GM23338 (cell line): Measurements from ENCODE around the gene TMEM245. TPM values are rescaled to one million over a fixed set of nuclear protein-coding genes. Genes with fewer than 3 reads are reported as not detected.

ENCODE experiments used
- ATAC-seq: fragments of 200-7000 bp; cut with Tn5 transposase; 3 replicates; pipeline ENCODE4 v1.9.1; 2020
- DNase-seq: peaks from one replicate; pipeline ENCODE4 v3.0.0-alpha.2; 2015; ENCODE audit warnings: low spot score
- H2AFZ ChIP-seq: fragments of 200-600 bp; sonication (generic); 2 replicates; pipeline ENCODE4 v1.8.0; 2016; ENCODE audit warnings: antibody characterized with exemption, mild to moderate bottlenecking, moderate library complexity
- H3F3A ChIP-seq: fragments of 200-600 bp; sonication (generic); replicated peaks from 2 replicates; pipeline ENCODE4 v1.8.0; 2017; ENCODE audit warnings: antibody characterized with exemption, mixed run types, low read depth
- H3K27ac ChIP-seq: fragments of 200-600 bp; sonication (generic); 2 replicates; pipeline ENCODE4 v1.6.1; 2016; ENCODE audit warnings: low read depth
- H3K27me3 ChIP-seq: fragments of 200-600 bp; sonication (generic); 2 replicates; pipeline ENCODE4 v1.8.0; 2016; ENCODE audit warnings: mild to moderate bottlenecking, mixed run types, moderate library complexity; ENCODE audit not compliant: insufficient read depth
- H3K36me3 ChIP-seq: fragments of 200-600 bp; sonication (generic); 2 replicates; pipeline ENCODE4 v1.8.0; 2016; ENCODE audit warnings: mild to moderate bottlenecking; ENCODE audit not compliant: insufficient read depth
- H3K4me1 ChIP-seq: fragments of 200-600 bp; sonication (generic); 2 replicates; pipeline ENCODE4 v1.8.0; 2016; ENCODE audit warnings: mild to moderate bottlenecking, moderate library complexity; ENCODE audit not compliant: insufficient read depth
- H3K4me2 ChIP-seq: fragments of 200-600 bp; sonication (generic); 2 replicates; pipeline ENCODE4 v1.7.1; 2017; ENCODE audit warnings: mixed run types
- H3K4me3 ChIP-seq: fragments of 200-600 bp; sonication (generic); 2 replicates; pipeline ENCODE4 v1.6.1; 2016; ENCODE audit warnings: mixed run types
- H3K79me2 ChIP-seq: fragments of 200-600 bp; sonication (generic); replicated peaks from 2 replicates; pipeline ENCODE4 v1.8.0; 2017; ENCODE audit warnings: mild to moderate bottlenecking; ENCODE audit not compliant: insufficient read depth
- H3K9me2 ChIP-seq: fragments of 200-600 bp; sonication (generic); 2 replicates; pipeline ENCODE4 v1.8.0; 2017; ENCODE audit not compliant: insufficient read depth
- H4K20me1 ChIP-seq: fragments of 200-600 bp; sonication (generic); replicated peaks from 2 replicates; pipeline ENCODE4 v1.8.0; 2017; ENCODE audit warnings: mild to moderate bottlenecking; ENCODE audit not compliant: insufficient read depth
- H3K27ac Mint-ChIP-seq: 2 replicates; pipeline ENCODE4 v1.8.0; 2020; ENCODE audit warnings: inconsistent platforms, mild to moderate bottlenecking, moderate library complexity, mixed read lengths
- H3K27me3 Mint-ChIP-seq: 3 replicates; pipeline ENCODE4 v1.8.0; 2022; ENCODE audit warnings: low read depth, mild to moderate bottlenecking, moderate library complexity, mixed read lengths, inconsistent platforms; ENCODE audit not compliant: insufficient read depth, poor library complexity
- H3K36me3 Mint-ChIP-seq: 3 replicates; pipeline ENCODE4 v1.8.0; 2021; ENCODE audit warnings: low read depth, mild to moderate bottlenecking, inconsistent platforms, moderate library complexity, mixed read lengths
- H3K4me1 Mint-ChIP-seq: 3 replicates; pipeline ENCODE4 v1.8.0; 2020; ENCODE audit warnings: mild to moderate bottlenecking, inconsistent platforms, mixed read lengths
- H3K4me3 Mint-ChIP-seq: 3 replicates; pipeline ENCODE4 v1.8.0; 2021; ENCODE audit warnings: moderate library complexity, mild to moderate bottlenecking, inconsistent platforms, mixed read lengths
- H3K9me3 Mint-ChIP-seq: 3 replicates; pipeline ENCODE4 v1.8.0; 2020; ENCODE audit warnings: moderate library complexity, mild to moderate bottlenecking, inconsistent platforms, mixed read lengths
- CREB1 ChIP-seq: fragments of 250-450 bp; sonication (Bioruptor Pico); IDR thresholded peaks from 2 replicates; pipeline ENCODE4 v1.5.0; 2020; ENCODE audit warnings: low read depth, mild to moderate bottlenecking, moderate library complexity
- ETS1 ChIP-seq: IDR thresholded peaks from 2 replicates; pipeline ENCODE4 v1.6.1; 2016; ENCODE audit warnings: antibody characterized with exemption
- EZH2 ChIP-seq: fragments of 200-600 bp; sonication (generic); IDR thresholded peaks from one replicate; pipeline ENCODE4 v1.8.0; 2017; ENCODE audit warnings: antibody characterized with exemption, mild to moderate bottlenecking, low read depth; ENCODE audit not compliant: unreplicated experiment
- EZH2phosphoT487 ChIP-seq: fragments of 200-600 bp; sonication (generic); IDR thresholded peaks from one replicate; pipeline ENCODE4 v1.8.1; 2018; ENCODE audit warnings: antibody characterized with exemption; ENCODE audit not compliant: unreplicated experiment
- JUNB ChIP-seq: IDR thresholded peaks from one replicate; pipeline ENCODE4 v1.6.1; 2016; ENCODE audit warnings: antibody characterized with exemption; ENCODE audit not compliant: unreplicated experiment
- NANOG ChIP-seq: IDR thresholded peaks from 2 replicates; pipeline ENCODE4 v1.6.1; 2016; ENCODE audit warnings: antibody characterized with exemption, borderline replicate concordance
- POLR2AphosphoS5 ChIP-seq: IDR thresholded peaks from 2 replicates; pipeline ENCODE4 v1.6.1; 2016; ENCODE audit warnings: antibody characterized with exemption, low read depth
- STAT1 ChIP-seq: IDR thresholded peaks from one replicate; pipeline ENCODE4 v1.6.1; 2016; ENCODE audit warnings: antibody characterized with exemption; ENCODE audit not compliant: unreplicated experiment
- ZNF114 ChIP-seq: fragments of 250-450 bp; sonication (Bioruptor Pico); IDR thresholded peaks from 2 replicates; pipeline ENCODE4 v1.5.0; 2020; ENCODE audit warnings: mild to moderate bottlenecking, moderate library complexity
- ZNF331 ChIP-seq: fragments of 250-450 bp; sonication (Bioruptor Pico); IDR thresholded peaks from 2 replicates; pipeline ENCODE4 v1.5.0; 2020; ENCODE audit warnings: low read depth, mild to moderate bottlenecking, moderate library complexity
- ZNF462 ChIP-seq: fragments of 250-450 bp; sonication (Bioruptor Pico); IDR thresholded peaks from 2 replicates; pipeline ENCODE4 v1.5.0; 2020; ENCODE audit warnings: mild to moderate bottlenecking, moderate library complexity
- polyA plus RNA-seq: library from polyadenylated mRNA; unstranded; fragments of >200 nt; fragmentation: Nextera tagmentation; extraction: Ambion mirVana; gene quantifications from 2 replicates; pipeline ENCODE4 v1.2.1, GENCODE V29; 2016
- total RNA-seq: library from RNA; depleted of rRNA; stranded (reverse); fragments of >200 nt; shearing (Covaris generic); gene quantifications from 2 replicates; pipeline ENCODE4 v1.2.3, GENCODE V29; 2014
- TF ChIP-seq, protein P1 (sequence below), 2 experiments: fragments of 200-600 bp in 1 of 2; sonication (generic) in 1 of 2; conservative IDR thresholded peaks; 2 replicates each; pipeline versions ENCODE4 v1.5.1 to v1.6.1; 2016 to 2017; ENCODE audit warnings: antibody characterized with exemption in 2 of 2, low read depth in 2 of 2, mild to moderate bottlenecking in 2 of 2, moderate library complexity in 1 of 2
- TF ChIP-seq, protein P2 (sequence below): IDR thresholded peaks from one replicate; pipeline ENCODE4 v1.6.1; 2018; ENCODE audit warnings: antibody characterized with exemption; ENCODE audit not compliant: unreplicated experiment

Gene TMEM245
- total and polyA plus RNA-seq, 2 experiments from 2014 or later, result 17.3 to 64.1 TPM

DNA sequence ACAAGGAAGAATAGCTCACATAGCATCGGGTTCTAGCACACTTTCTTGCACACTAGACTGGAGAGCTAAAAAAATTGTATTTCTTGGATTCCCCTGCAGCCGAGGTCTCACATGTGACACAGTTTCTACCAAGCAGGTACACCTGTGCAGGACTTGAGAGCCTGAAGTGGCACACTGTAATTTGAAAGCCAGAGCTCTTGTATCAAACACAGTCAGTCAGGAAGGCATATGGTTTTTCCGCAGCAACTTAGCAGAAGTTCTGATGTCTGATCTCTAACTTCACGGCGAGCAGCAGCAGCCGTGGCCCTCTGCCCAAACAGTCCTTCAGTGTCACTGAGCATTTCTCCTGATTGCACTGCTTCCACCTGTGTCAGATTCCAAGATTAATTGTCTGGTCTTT lies 25.5 kb downstream of the TMEM245 start:
- no peaks in the 10 kb centered on the region for H3F3A ChIP-seq
- peaks cover 39% of the 10 kb centered on the region for H4K20me1 ChIP-seq
- H3K27me3 Mint-ChIP-seq, result peaks cover 2% of the 10 kb centered on the region
- peaks cover 27% of the 10 kb centered on the region for H3K4me1 Mint-ChIP-seq
- H2AFZ ChIP-seq, result no peak overlapping the region
- H3K9me2 ChIP-seq, result no peaks in the 10 kb centered on the region
- peaks cover 5% of the 10 kb centered on the region; the same call in 1 of the 2 replicates for H3K36me3 ChIP-seq
- peaks cover 23% of the 10 kb centered on the region for H3K36me3 Mint-ChIP-seq
- H3K4me2 ChIP-seq, result no peak overlapping the region
- H3K4me3 Mint-ChIP-seq, result no peak overlapping the region
- H3K27ac Mint-ChIP-seq, result peak overlapping the region; percentile 27
- DNase-seq (no peak), ATAC-seq (no peak)
- H3K27me3 ChIP-seq, result no peaks in the 10 kb centered on the region
- peaks cover 41% of the 10 kb centered on the region for H3K4me1 ChIP-seq
- no peak for TF ChIP-seq JUNB
- TF ChIP-seq STAT1, result no peak
- TF ChIP-seq ZNF462 (CRISPR knock-in tag), result no peak
- no peak for TF ChIP-seq NANOG
- TF ChIP-seq EZH2, result no peak
- TF ChIP-seq, protein P1, sequence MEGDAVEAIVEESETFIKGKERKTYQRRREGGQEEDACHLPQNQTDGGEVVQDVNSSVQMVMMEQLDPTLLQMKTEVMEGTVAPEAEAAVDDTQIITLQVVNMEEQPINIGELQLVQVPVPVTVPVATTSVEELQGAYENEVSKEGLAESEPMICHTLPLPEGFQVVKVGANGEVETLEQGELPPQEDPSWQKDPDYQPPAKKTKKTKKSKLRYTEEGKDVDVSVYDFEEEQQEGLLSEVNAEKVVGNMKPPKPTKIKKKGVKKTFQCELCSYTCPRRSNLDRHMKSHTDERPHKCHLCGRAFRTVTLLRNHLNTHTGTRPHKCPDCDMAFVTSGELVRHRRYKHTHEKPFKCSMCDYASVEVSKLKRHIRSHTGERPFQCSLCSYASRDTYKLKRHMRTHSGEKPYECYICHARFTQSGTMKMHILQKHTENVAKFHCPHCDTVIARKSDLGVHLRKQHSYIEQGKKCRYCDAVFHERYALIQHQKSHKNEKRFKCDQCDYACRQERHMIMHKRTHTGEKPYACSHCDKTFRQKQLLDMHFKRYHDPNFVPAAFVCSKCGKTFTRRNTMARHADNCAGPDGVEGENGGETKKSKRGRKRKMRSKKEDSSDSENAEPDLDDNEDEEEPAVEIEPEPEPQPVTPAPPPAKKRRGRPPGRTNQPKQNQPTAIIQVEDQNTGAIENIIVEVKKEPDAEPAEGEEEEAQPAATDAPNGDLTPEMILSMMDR (conservative IDR thresholded peaks at IDR 0.05; ENCODE audit: low read depth in 2 of 2), result no peak
- no peak for TF ChIP-seq ZNF114
- TF ChIP-seq EZH2phosphoT487, result no peak
- no peak for TF ChIP-seq ETS1
- TF ChIP-seq, protein P2, sequence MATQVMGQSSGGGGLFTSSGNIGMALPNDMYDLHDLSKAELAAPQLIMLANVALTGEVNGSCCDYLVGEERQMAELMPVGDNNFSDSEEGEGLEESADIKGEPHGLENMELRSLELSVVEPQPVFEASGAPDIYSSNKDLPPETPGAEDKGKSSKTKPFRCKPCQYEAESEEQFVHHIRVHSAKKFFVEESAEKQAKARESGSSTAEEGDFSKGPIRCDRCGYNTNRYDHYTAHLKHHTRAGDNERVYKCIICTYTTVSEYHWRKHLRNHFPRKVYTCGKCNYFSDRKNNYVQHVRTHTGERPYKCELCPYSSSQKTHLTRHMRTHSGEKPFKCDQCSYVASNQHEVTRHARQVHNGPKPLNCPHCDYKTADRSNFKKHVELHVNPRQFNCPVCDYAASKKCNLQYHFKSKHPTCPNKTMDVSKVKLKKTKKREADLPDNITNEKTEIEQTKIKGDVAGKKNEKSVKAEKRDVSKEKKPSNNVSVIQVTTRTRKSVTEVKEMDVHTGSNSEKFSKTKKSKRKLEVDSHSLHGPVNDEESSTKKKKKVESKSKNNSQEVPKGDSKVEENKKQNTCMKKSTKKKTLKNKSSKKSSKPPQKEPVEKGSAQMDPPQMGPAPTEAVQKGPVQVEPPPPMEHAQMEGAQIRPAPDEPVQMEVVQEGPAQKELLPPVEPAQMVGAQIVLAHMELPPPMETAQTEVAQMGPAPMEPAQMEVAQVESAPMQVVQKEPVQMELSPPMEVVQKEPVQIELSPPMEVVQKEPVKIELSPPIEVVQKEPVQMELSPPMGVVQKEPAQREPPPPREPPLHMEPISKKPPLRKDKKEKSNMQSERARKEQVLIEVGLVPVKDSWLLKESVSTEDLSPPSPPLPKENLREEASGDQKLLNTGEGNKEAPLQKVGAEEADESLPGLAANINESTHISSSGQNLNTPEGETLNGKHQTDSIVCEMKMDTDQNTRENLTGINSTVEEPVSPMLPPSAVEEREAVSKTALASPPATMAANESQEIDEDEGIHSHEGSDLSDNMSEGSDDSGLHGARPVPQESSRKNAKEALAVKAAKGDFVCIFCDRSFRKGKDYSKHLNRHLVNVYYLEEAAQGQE, result no peak
- TF ChIP-seq CREB1 (CRISPR knock-in tag), result no peak
- no peak for TF ChIP-seq ZNF331 (CRISPR knock-in tag)
- TF ChIP-seq POLR2AphosphoS5, result no peak
- H3K79me2 ChIP-seq, result peaks cover 73% of the 10 kb centered on the region
- no peaks in the 10 kb centered on the region for H3K9me3 Mint-ChIP-seq
- H3K27ac ChIP-seq, result no peak overlapping the region
- no peak overlapping the region for H3K4me3 ChIP-seq
